ENCODE results near the gene TRPC4.

DNA sequence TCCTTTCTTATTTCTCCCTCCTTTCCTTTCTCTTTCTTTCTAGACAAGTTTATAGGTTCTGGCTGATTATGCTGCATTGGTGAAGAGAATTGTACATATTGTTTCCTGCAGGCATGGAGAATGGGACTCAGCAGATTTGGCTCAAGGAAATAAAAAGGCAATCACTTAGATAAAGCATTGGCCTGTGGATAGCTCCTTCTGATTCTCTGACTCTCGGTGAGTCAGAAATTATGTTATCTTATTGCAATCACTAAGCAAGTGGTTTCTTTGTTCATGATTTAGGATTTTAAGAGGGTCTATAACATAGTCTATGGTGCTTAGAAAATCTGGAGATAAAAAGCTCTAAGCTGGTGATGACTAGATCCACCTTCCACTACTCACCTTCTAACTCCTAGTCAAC is 217.0 kb downstream of the TRPC4 start:
- TF ChIP-seq, protein P1, sequence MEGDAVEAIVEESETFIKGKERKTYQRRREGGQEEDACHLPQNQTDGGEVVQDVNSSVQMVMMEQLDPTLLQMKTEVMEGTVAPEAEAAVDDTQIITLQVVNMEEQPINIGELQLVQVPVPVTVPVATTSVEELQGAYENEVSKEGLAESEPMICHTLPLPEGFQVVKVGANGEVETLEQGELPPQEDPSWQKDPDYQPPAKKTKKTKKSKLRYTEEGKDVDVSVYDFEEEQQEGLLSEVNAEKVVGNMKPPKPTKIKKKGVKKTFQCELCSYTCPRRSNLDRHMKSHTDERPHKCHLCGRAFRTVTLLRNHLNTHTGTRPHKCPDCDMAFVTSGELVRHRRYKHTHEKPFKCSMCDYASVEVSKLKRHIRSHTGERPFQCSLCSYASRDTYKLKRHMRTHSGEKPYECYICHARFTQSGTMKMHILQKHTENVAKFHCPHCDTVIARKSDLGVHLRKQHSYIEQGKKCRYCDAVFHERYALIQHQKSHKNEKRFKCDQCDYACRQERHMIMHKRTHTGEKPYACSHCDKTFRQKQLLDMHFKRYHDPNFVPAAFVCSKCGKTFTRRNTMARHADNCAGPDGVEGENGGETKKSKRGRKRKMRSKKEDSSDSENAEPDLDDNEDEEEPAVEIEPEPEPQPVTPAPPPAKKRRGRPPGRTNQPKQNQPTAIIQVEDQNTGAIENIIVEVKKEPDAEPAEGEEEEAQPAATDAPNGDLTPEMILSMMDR (IDR thresholded peaks at IDR 0.05; ENCODE audit: insufficient read depth, low read length) = no peak
- TF ChIP-seq, protein P2, sequence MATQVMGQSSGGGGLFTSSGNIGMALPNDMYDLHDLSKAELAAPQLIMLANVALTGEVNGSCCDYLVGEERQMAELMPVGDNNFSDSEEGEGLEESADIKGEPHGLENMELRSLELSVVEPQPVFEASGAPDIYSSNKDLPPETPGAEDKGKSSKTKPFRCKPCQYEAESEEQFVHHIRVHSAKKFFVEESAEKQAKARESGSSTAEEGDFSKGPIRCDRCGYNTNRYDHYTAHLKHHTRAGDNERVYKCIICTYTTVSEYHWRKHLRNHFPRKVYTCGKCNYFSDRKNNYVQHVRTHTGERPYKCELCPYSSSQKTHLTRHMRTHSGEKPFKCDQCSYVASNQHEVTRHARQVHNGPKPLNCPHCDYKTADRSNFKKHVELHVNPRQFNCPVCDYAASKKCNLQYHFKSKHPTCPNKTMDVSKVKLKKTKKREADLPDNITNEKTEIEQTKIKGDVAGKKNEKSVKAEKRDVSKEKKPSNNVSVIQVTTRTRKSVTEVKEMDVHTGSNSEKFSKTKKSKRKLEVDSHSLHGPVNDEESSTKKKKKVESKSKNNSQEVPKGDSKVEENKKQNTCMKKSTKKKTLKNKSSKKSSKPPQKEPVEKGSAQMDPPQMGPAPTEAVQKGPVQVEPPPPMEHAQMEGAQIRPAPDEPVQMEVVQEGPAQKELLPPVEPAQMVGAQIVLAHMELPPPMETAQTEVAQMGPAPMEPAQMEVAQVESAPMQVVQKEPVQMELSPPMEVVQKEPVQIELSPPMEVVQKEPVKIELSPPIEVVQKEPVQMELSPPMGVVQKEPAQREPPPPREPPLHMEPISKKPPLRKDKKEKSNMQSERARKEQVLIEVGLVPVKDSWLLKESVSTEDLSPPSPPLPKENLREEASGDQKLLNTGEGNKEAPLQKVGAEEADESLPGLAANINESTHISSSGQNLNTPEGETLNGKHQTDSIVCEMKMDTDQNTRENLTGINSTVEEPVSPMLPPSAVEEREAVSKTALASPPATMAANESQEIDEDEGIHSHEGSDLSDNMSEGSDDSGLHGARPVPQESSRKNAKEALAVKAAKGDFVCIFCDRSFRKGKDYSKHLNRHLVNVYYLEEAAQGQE (IDR thresholded peaks at IDR 0.05; ENCODE audit: insufficient replicate concordance, low read depth) = no peak
- TF ChIP-seq GABPA (IDR thresholded peaks at IDR 0.05; ENCODE audit: low read depth) (no peak), POLR2AphosphoS5 (IDR thresholded peaks at IDR 0.05; ENCODE audit: low read depth) (no peak)
